GM18951 (cell line): ENCODE measurements around the gene TPRA1.

Experiments
- POLR2A ChIP-seq: IDR thresholded peaks from 4 replicates; pipeline ENCODE4 v1.6.1; 2011; ENCODE audit warnings: mild to moderate bottlenecking; ENCODE audit not compliant: insufficient read length, insufficient read depth; ENCODE audit errors: extremely low read depth
- in situ Hi-C: fragments of 300-500 bp; cut with MboI; formaldehyde crosslinking; loops from one replicate; pipeline ENCODE4 v1.12.0; 2022; ENCODE audit warnings: low sequenced_read_pairs, mixed read lengths, inconsistent platforms; ENCODE audit not compliant: unreplicated experiment

The TPRA1 gene

GRCh38 chr3:127590593-127591465 lies at the start of gene TPRA1:
Gene TPRA1, minus strand, starts transcription at chr3:127590733. Its CDS starts 10,587 bp downstream, at chr3:127580146.
- in situ Hi-C loops, result no loop called here
- TF ChIP-seq POLR2A, result peak; percentile 76

DNA sequence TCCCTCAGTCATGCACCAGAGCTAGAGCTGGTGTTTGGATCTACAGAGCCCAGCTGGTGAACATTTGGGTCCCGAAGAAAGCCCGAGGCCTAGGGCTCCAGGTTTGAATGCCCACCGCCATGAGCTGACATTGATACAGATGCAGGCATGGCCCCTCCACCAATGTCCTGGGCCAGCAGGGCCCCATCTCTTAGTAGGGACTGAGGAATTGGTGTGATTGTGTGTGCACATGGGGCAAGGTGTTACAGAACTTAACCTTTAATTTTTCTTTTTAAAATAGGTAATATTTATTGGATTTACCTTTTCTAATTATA lies 49.5 kb upstream of the TPRA1 start:
- in situ Hi-C loops, result no loop called here
- no peak for TF ChIP-seq POLR2A

DNA sequence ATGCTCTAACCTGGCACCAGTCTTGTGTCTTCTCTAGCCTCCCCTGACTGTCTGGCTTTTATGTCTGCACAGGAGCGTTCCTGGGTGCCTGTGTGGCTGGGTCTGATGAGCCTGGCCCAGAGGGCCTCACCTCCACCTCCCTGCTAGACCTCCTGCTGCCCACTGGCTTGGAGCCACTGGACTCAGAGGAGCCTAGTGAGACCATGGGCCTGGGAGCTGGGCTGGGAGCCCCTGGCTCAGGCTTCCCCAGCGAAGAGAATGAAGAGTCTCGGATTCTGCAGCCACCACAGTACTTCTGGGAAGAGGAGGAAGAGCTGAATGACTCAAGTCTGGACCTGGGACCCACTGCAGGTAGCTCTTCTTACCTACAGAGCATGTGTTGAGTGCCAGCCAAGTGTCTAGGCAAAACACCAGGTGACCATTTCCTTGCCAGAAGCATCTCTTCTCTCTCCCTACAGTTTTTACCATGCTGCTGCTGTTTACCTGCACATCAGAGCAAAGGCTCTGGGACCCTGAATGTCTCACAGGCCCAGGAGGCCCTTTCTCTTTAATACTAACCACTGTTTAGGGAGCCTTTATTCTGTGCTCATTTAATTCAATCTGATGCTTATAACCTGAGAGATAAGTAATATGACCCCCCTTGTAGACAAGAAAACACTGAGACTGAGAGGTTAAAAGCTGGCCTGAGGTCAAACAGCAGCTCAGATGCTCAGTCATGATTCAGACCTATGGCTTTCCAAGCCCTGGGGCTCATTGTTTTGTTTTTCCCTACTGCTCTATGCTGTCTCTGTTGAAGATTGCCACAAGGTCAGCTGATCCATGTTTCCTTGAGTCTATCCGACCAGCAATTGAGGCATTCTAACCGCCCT lies 48.9 kb upstream of the TPRA1 start:
- in situ Hi-C loops, result no loop called here
- no peak for TF ChIP-seq POLR2A

DNA sequence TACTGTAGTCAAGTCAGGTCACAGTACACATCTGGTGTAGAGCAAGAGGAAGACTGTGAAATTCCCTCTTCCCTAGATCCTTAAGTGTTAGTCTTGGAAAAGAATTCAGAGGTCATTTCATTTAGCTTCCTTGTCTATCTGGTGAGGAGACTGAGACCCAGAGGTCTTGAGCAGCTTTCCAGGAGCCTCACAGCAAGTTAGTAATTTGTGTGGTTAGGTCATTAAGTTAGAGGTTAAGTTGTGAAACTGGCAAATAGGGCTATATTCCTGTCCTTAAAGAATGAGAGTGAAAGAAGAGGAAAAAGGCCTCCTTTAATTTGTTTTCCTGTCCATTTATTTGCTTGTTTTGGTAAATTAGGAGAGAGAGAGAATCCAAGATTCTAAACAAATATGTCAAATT lies 47.4 kb upstream of the TPRA1 start:
- in situ Hi-C loops, result no loop called here
- TF ChIP-seq POLR2A, result no peak

GRCh38 chr3:127637546-127637945 lies 47.0 kb upstream of the TPRA1 start:
- in situ Hi-C loops, result no loop called here

GRCh38 chr3:127634653-127635052 lies 44.1 kb upstream of the TPRA1 start:
- TF ChIP-seq POLR2A, result no peak
- in situ Hi-C loops, result no loop called here

More at GRCh38 chr3:127637546-127637945, 47.0 kb upstream of the TPRA1 start:
- TF ChIP-seq POLR2A, result no peak

DNA sequence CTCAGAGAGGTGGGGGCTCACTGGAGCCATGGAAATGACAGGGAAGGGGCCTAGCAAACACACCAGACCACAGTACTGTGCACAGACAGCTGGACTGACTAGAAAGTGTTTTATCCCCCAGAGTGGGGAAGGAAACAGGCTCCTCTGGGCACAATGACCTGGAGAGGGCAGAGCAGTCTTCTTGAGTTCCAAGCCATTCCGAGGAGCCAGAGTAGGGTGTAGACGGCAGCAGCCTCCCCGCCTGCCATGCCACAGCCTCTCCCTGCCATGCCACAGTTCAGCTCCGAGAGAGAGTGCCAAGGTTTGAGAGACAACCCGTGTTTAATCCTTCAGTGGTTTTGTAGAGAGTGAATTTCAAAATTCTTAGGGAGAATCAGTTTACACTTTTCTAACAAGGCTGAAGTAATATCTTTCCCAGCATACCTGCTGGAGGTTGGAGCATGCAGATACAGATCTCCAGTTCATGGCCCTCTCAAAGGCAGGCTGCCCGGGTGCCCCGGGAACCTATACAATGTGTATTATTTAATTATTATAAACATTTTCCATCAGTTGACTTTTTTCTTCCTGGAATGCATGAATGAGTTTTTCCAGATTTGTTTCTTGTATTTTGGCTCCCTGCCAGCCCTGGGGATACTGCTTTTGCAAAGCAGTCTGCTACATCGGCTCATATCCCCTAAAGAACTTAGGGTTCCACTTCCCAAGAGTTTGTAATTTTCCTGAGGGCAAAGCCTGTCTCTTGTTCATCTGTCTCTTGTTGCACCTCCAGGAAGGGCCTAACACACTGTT lies 41.7 kb upstream of the TPRA1 start:
- TF ChIP-seq POLR2A, result no peak
- in situ Hi-C loops, result no loop called here

- TF ChIP-seq POLR2A, result no peak
- in situ Hi-C loops, result no loop called here
Observed at GRCh38 chr3:127630811-127631714, 40.5 kb upstream of the TPRA1 start.

DNA sequence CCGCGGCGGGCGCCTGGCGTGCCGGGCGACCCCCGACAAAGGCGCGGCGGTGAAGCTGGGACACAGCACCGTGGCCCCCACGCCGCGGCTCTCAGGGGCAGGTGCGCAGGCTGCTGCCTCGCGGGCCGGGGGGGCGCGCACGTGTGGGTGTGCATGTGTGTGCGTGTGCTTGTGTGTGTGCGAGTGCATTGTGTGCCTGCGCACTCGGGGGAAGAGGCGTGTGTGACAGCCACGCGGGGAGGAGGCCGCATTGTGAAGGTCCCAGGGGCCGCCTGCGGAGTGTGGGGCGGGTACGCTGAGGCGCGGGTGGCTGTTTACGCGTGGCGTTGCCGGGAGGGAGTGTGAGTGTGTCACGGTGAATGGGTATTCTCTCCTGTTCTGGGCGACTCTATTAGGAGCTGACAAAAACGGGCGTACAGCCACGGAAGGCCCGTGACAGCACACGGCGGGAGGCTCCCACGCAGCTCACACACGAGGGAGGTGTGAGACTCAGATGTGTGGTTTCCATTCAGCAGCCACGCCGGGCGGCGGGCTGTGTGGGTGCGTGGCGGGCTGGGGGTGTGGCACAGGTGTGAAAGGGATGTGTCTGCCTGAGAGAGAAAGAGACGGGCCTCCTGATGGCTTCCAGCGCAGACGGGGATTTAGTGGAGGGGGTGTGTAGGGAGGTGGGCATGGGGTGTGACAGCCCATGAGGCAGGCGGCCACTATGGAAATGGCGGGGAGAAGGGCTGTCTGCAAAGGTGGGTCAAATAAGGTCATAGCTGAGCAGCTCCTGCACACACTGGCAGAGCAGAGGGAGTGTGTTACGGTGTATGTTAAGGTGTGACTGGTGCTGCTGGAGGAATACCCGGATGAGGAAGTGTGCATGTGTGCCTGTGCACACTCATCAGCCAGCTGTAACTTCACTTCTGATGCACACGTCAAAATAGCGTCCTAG lies 39.2 kb upstream of the TPRA1 start:
- no peak for TF ChIP-seq POLR2A
- in situ Hi-C loops, result no loop called here

DNA sequence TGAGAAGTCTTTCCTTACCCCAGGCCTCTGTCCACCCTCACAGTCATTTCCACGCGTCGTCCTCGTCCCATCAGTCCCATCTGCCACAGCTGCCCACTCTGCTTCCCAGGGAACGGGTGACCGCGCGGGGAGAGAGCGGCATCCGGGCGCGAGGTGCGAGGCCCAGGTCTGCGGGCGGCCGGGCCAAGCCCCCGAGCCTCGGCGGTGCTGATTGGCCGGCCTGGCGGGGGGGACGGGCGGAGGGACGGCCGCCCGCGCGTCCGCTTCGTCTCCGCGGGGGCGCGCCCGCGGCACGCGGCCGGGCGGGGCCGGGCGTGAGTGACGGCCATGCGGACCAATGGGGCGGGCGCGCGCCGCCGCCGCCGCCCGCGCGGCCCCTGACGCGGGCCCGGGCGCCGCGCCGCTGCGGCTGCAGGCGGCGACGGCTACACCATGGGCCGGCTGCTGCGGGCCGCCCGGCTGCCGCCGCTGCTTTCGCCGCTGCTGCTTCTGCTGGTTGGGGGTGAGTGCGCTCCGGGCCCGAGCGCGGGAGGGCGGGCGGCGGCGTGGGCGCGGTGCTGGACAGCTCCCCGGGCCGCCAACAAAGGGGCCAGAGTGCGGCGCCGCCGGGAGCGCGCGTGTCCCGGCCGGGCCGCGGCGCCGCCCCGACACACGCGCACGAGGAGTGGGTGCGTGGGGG lies 38.4 kb upstream of the TPRA1 start, which contains the start of gene PODXL2:
TSS of gene PODXL2 (plus strand) at position 398 of the 679 bp plus-strand sequence. CDS start at position 433, 35 bp downstream.
- in situ Hi-C loops, result no loop called here
- no peak for TF ChIP-seq POLR2A

DNA sequence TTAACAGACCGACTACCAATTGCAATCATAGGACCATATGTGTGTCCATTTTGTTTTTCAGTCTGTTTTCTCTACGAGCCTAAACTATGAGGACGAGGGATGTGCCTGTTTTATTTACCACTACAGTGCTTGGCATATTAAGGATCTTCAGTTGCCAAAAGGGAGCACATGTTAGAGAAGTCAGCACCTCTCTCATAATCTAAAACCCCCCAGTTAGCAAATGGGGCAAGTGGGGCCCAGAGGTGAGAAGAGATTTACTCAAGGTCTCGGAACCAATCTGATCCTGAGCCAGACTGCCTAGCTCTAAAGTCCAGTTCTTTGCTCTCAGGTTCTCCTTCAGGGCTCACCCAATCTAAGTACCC lies 37.9 kb upstream of the TPRA1 start:
- in situ Hi-C loops, result no loop called here
- TF ChIP-seq POLR2A, result no peak
